Keratinocyte (primary cell): Measurements from ENCODE around the gene HIPK4. TPM values are rescaled to one million over a fixed set of nuclear protein-coding genes. Genes with fewer than 3 reads are reported as not detected.

ENCODE experiments used
- DNase-seq: peaks from one replicate; pipeline ENCODE4 v3.0.0-alpha.2; 2011; ENCODE audit warnings: low read depth, missing footprints, low spot score
- FAIRE-seq: peaks from 2 replicates; lab custom pipeline; 2011; peaks lifted over from hg19 to GRCh38; lab: Jason Lieb, UNC
- H2AFZ ChIP-seq: 2 replicates; pipeline ENCODE4 v1.6.0; 2012; ENCODE audit warnings: low read length, control low read depth, inconsistent platforms; ENCODE audit not compliant: control insufficient read depth
- H3K27ac ChIP-seq: 2 replicates; pipeline ENCODE4 v1.5.1; 2011; ENCODE audit warnings: low read length; ENCODE audit not compliant: control insufficient read depth, insufficient read depth
- H3K27me3 ChIP-seq: 3 replicates; pipeline ENCODE4 v1.6.0; 2011; ENCODE audit warnings: low read length; ENCODE audit not compliant: control insufficient read depth, insufficient read depth; ENCODE audit errors: extremely low read depth
- H3K36me3 ChIP-seq, 2 experiments: 2 replicates in 1 of 2; 3 replicates in 1 of 2; pipeline ENCODE4 v1.5.1; 2011; ENCODE audit warnings: low read length in 2 of 2, mild to moderate bottlenecking in 1 of 2; ENCODE audit not compliant: control insufficient read depth in 2 of 2, insufficient read depth in 2 of 2; ENCODE audit errors: extremely low read depth in 1 of 2
- H3K4me1 ChIP-seq: 3 replicates; pipeline ENCODE4 v1.5.1; 2011; ENCODE audit warnings: low read length; ENCODE audit not compliant: control insufficient read depth, insufficient read depth; ENCODE audit errors: extremely low read depth
- H3K4me2 ChIP-seq: 3 replicates; pipeline ENCODE4 v1.6.0; 2011; ENCODE audit warnings: low read depth, low read length; ENCODE audit not compliant: control insufficient read depth, insufficient read depth; ENCODE audit errors: extremely low read depth
- H3K4me3 ChIP-seq, 3 experiments: fragments of 200-600 bp in 1 of 3; sonication (generic) in 1 of 3; 2 replicates in 2 of 3; 3 replicates in 1 of 3; pipeline ENCODE4 v1.5.1; 2011 to 2016; ENCODE audit warnings: low read length in 3 of 3, mild to moderate bottlenecking in 3 of 3, control low read depth in 2 of 3, inconsistent platforms in 1 of 3, low read depth in 1 of 3, mixed read lengths in 1 of 3, mixed run types in 1 of 3, moderate library complexity in 1 of 3; ENCODE audit not compliant: control insufficient read depth in 2 of 3, insufficient read depth in 2 of 3; ENCODE audit errors: extremely low read depth in 1 of 3
- H3K79me2 ChIP-seq: 2 replicates; pipeline ENCODE4 v1.6.0; 2012; ENCODE audit warnings: low read length; ENCODE audit not compliant: control insufficient read depth, insufficient read depth
- H3K9ac ChIP-seq: 3 replicates; pipeline ENCODE4 v1.6.0; 2011; ENCODE audit warnings: low read length; ENCODE audit not compliant: control insufficient read depth, insufficient read depth; ENCODE audit errors: extremely low read depth
- H3K9me1 ChIP-seq: 3 replicates; pipeline ENCODE4 v1.6.0; 2011; ENCODE audit warnings: low read length; ENCODE audit not compliant: control insufficient read depth, insufficient read depth; ENCODE audit errors: extremely low read depth
- H3K9me3 ChIP-seq: 2 replicates; pipeline ENCODE4 v1.5.1; 2012; ENCODE audit warnings: low read depth, low read length; ENCODE audit not compliant: control insufficient read depth
- H4K20me1 ChIP-seq: 3 replicates; pipeline ENCODE4 v1.6.0; 2011; ENCODE audit warnings: low read length; ENCODE audit not compliant: control insufficient read depth, insufficient read depth; ENCODE audit errors: extremely low read depth
- CTCF ChIP-seq, 3 experiments: IDR thresholded peaks in 1 of 3; conservative IDR thresholded peaks in 1 of 3; optimal IDR thresholded peaks in 1 of 3; 2 replicates in 2 of 3; 3 replicates in 1 of 3; pipeline versions ENCODE3 to v1.5.1; 2011; ENCODE audit warnings: low read length in 3 of 3, mild to moderate bottlenecking in 3 of 3, moderate library complexity in 2 of 3, control low read depth in 1 of 3, inconsistent platforms in 1 of 3; ENCODE audit not compliant: insufficient read depth in 2 of 3; ENCODE audit errors: extremely low read depth in 1 of 3
- EZH2 ChIP-seq: IDR thresholded peaks from one replicate; pipeline ENCODE4 v1.6.1; 2012; ENCODE audit warnings: inconsistent platforms, mild to moderate bottlenecking, low read length, moderate library complexity
- dilution Hi-C: fragments of 300-500 bp; cut with MboI; formaldehyde crosslinking; loops from one replicate; pipeline ENCODE4 v1.7.0; 2020; ENCODE audit warnings: low sequenced_read_pairs; ENCODE audit not compliant: extremely low pct_ligation_motif_present
- polyA plus RNA-seq, 5 experiments: library from polyadenylated mRNA; depleted of rRNA in 3 of 5; stranded (reverse) in 3 of 5; stranded (forward) in 1 of 5; unstranded in 1 of 5; fragments of >200 nt; gene quantifications; 1 replicate in 1 of 5; 2 replicates in 3 of 5; 3 replicates in 1 of 5; pipeline versions ENCODE4 v1.2.1 to v1.2.3, GENCODE V29; 2011 to 2012; ENCODE audit warnings: missing spikeins in 2 of 5, low read depth in 1 of 5, low replicate concordance in 1 of 5

Gene HIPK4
- polyA plus RNA-seq, 1 donor (not counting 4 experiments of a cell fraction or from before 2014, with no cell fraction given): 0.03 TPM

- H3K4me1 ChIP-seq: peaks cover 10% of the 10 kb centered on the region
Observed at GRCh38 chr19:40419066-40419612, 29.2 kb upstream of the HIPK4 start.

GRCh38 chr19:40418040-40418439 is 28.1 kb upstream of the HIPK4 start:
- FAIRE-seq: no peak
- Histone ChIP-seq H3K36me3 (peaks cover 0 to 6% of the 10 kb centered on the region in 2 experiments), H3K4me2 (no peak overlapping the region), H2AFZ (no peak overlapping the region), H3K27ac (no peak overlapping the region), H3K4me3 (no peak overlapping the region), H4K20me1 (no peaks in the 10 kb centered on the region), H3K9me1 (no peaks in the 10 kb centered on the region), H3K27me3 (no peaks in the 10 kb centered on the region), H3K4me1 (peaks cover 10% of the 10 kb centered on the region), H3K79me2 (peaks cover 9% of the 10 kb centered on the region), H3K9ac (no peak overlapping the region), H3K9me3 (no peaks in the 10 kb centered on the region)
- dilution Hi-C loops: no loop called here
- no peak for DNase-seq
- no peak for TF ChIP-seq CTCF (optimal IDR thresholded peaks at IDR 0.05 in 1 of 3, IDR thresholded peaks at IDR 0.05 in 1 of 3, conservative IDR thresholded peaks at IDR 0.05 in 1 of 3; ENCODE audit: extremely low read depth in 1 of 3, insufficient read depth in 2 of 3, low read length in 3 of 3)

More at GRCh38 chr19:40419066-40419612, 29.2 kb upstream of the HIPK4 start:
- dilution Hi-C loops: no loop called here
- H3K27me3 ChIP-seq: no peaks in the 10 kb centered on the region
- no peak overlapping the region for H3K4me2 ChIP-seq
- no peak overlapping the region for H3K9ac ChIP-seq
- H3K27ac ChIP-seq: no peak overlapping the region
- no peaks in the 10 kb centered on the region for H3K9me3 ChIP-seq
- H3K4me3 ChIP-seq: no peak overlapping the region
- H3K79me2 ChIP-seq: peaks cover 20% of the 10 kb centered on the region
- no peak for DNase-seq
- no peaks in the 10 kb centered on the region for H3K9me1 ChIP-seq
- no peaks in the 10 kb centered on the region for H4K20me1 ChIP-seq
- peaks cover 0 to 6% of the 10 kb centered on the region in 2 experiments for H3K36me3 ChIP-seq
- H2AFZ ChIP-seq: no peak overlapping the region
- no peak for TF ChIP-seq CTCF (optimal IDR thresholded peaks at IDR 0.05 in 1 of 3, IDR thresholded peaks at IDR 0.05 in 1 of 3, conservative IDR thresholded peaks at IDR 0.05 in 1 of 3; ENCODE audit: extremely low read depth in 1 of 3, insufficient read depth in 2 of 3, low read length in 3 of 3)
- TF ChIP-seq EZH2: no peak
- no peak for FAIRE-seq
